HCT116 (cell line): ENCODE measurements around the gene PRCC. TPM values are rescaled to one million over a fixed set of nuclear protein-coding genes. Genes with fewer than 3 reads are reported as not detected.

Experiments
- ATAC-seq: fragments of 200-7000 bp; cut with Tn5 transposase; 2 replicates; pipeline ENCODE4 v1.9.1; 2020; ENCODE audit warnings: mild to moderate bottlenecking, moderate library complexity
- BruUV-seq: library from RNA; stranded (reverse); fragments of 400-500 nt; replicated peaks from 2 replicates; lab custom pipeline; 2021; lab: Mats Ljungman, UMichigan
- CTCF ChIA-PET: fragments of 300-600 bp; sonication (Branson Sonifier 250); formaldehyde crosslinking; loops from one replicate; lab custom pipeline; 2021; ENCODE audit warnings: antibody characterized with exemption; lab: Charles Lee
- POLR2A ChIA-PET: fragments of 300-600, 350-600 bp; sonication (Branson Sonifier 250); formaldehyde crosslinking; loops from one replicate; lab custom pipeline; 2021; ENCODE audit warnings: antibody characterized with exemption; lab: Charles Lee
- RAD21 ChIA-PET, 2 experiments: fragments of 300-600 bp; sonication (Branson Sonifier 250); formaldehyde crosslinking; loops; one replicate each; lab custom pipeline; 2023; ENCODE audit warnings: low total read pairs in 2 of 2; ENCODE audit not compliant: uncharacterized antibody in 2 of 2, unreplicated experiment in 2 of 2, low non-redundant PET in 1 of 2; lab: Charles Lee
- DNase-seq: peaks from one replicate; pipeline ENCODE4 v3.0.0-alpha.2; 2010; ENCODE audit warnings: low read depth, low spot score
- H2AFZ ChIP-seq: fragments of 200-600 bp; shearing (Covaris generic), sonication (generic); 2 replicates; pipeline ENCODE4 v1.6.1; 2017; ENCODE audit warnings: low read depth, mixed run types, mixed read lengths, antibody characterized with exemption, low read length; ENCODE audit not compliant: poor library complexity, severe bottlenecking
- H3K27ac ChIP-seq: 2 replicates; pipeline ENCODE4 v1.5.1; 2012; ENCODE audit warnings: low read depth, low read length
- H3K27me3 ChIP-seq: fragments of 200-600 bp; sonication (generic); 2 replicates; pipeline ENCODE4 v1.6.1; 2016; ENCODE audit warnings: mixed run types, low read length, mixed read lengths; ENCODE audit not compliant: insufficient read depth
- H3K36me3 ChIP-seq, 2 experiments: fragments of 200-500 bp in 1 of 2; fragments of 200-600 bp in 1 of 2; sonication (Bioruptor generic) in 1 of 2; sonication (generic) in 1 of 2; 2 replicates each; pipeline versions ENCODE4 v1.5.1 to v1.6.1; 2014 to 2016; ENCODE audit warnings: low read length in 2 of 2, inconsistent platforms in 1 of 2, mixed read lengths in 1 of 2, mixed run types in 1 of 2; ENCODE audit not compliant: insufficient read depth in 2 of 2, control insufficient read depth in 1 of 2
- H3K4me1 ChIP-seq, 2 experiments: fragments of 200-600 bp in 1 of 2; sonication (generic) in 1 of 2; 2 replicates each; pipeline versions ENCODE4 v1.5.1 to v1.6.1; 2012 to 2017; ENCODE audit warnings: low read length in 2 of 2, inconsistent platforms in 1 of 2, mild to moderate bottlenecking in 1 of 2, mixed read lengths in 1 of 2, mixed run types in 1 of 2, moderate library complexity in 1 of 2; ENCODE audit not compliant: insufficient read depth in 2 of 2, control insufficient read depth in 1 of 2
- H3K4me2 ChIP-seq: fragments of 200-600 bp; sonication (generic); 2 replicates; pipeline ENCODE4 v1.6.1; 2017; ENCODE audit warnings: mixed run types, low read length, mixed read lengths
- H3K4me3 ChIP-seq, 2 experiments: fragments of 200-600 bp in 1 of 2; sonication (generic) in 1 of 2; replicated peaks in 1 of 2; 2 replicates each; pipeline ENCODE4 v1.5.1; 2011 to 2016; ENCODE audit warnings: low read length in 2 of 2, control low read depth in 1 of 2, low read depth in 1 of 2, mild to moderate bottlenecking in 1 of 2, mixed read lengths in 1 of 2, mixed run types in 1 of 2
- H3K79me2 ChIP-seq: fragments of 200-600 bp; sonication (generic); 2 replicates; pipeline ENCODE4 v1.6.1; 2017; ENCODE audit warnings: mild to moderate bottlenecking, mixed run types, low read length, moderate library complexity, mixed read lengths; ENCODE audit not compliant: insufficient read depth
- H3K9ac ChIP-seq: fragments of 200-600 bp; sonication (generic); 2 replicates; pipeline ENCODE4 v1.6.1; 2016; ENCODE audit warnings: low read length, mixed read lengths
- H3K9me2 ChIP-seq: fragments of 200-600 bp; sonication (generic), shearing (Covaris generic); 2 replicates; pipeline ENCODE4 v1.6.1; 2017; ENCODE audit warnings: mixed run types, mild to moderate bottlenecking, moderate library complexity; ENCODE audit not compliant: insufficient read depth
- H3K9me3 ChIP-seq, 2 experiments: fragments of 200-500 bp in 1 of 2; fragments of 200-600 bp in 1 of 2; sonication (Bioruptor generic) in 1 of 2; sonication (generic) in 1 of 2; 2 replicates each; pipeline ENCODE4 v1.6.1; 2014 to 2017; ENCODE audit warnings: low read length in 2 of 2, mixed read lengths in 2 of 2, inconsistent platforms in 1 of 2, low read depth in 1 of 2, mild to moderate bottlenecking in 1 of 2, mixed run types in 1 of 2, moderate library complexity in 1 of 2; ENCODE audit not compliant: control insufficient read depth in 1 of 2, insufficient read depth in 1 of 2
- H4K20me1 ChIP-seq: fragments of 200-600 bp; sonication (generic), shearing (Covaris generic); 2 replicates; pipeline ENCODE4 v1.6.1; 2017; ENCODE audit warnings: mixed run types, mild to moderate bottlenecking, moderate library complexity; ENCODE audit not compliant: insufficient read depth
- CBX3 ChIP-seq: IDR thresholded peaks from 2 replicates; pipeline ENCODE4 v1.6.1; 2012; ENCODE audit warnings: low read depth
- CEBPB ChIP-seq: IDR thresholded peaks from 2 replicates; pipeline ENCODE4 v1.6.1; 2012; ENCODE audit warnings: low read depth
- EGR1 ChIP-seq: IDR thresholded peaks from 2 replicates; pipeline ENCODE4 v1.6.1; 2012; ENCODE audit warnings: low read depth
- ELF1 ChIP-seq: IDR thresholded peaks from 2 replicates; pipeline ENCODE4 v1.6.1; 2012; ENCODE audit warnings: low read depth, borderline replicate concordance
- JUND ChIP-seq: IDR thresholded peaks from 2 replicates; pipeline ENCODE4 v1.6.1; 2012
- POLR2AphosphoS5 ChIP-seq: IDR thresholded peaks from 2 replicates; pipeline ENCODE4 v1.6.1; 2011; ENCODE audit warnings: mild to moderate bottlenecking, low read depth, low read length, moderate library complexity
- RAD21 ChIP-seq: IDR thresholded peaks from 2 replicates; pipeline ENCODE4 v1.6.1; 2012; ENCODE audit warnings: low read depth, mild to moderate bottlenecking
- TCF7L2 ChIP-seq: IDR thresholded peaks from 2 replicates; pipeline ENCODE4 v1.7.0; 2011; ENCODE audit warnings: borderline replicate concordance, inconsistent platforms; ENCODE audit not compliant: insufficient read depth, insufficient read length; ENCODE audit errors: extremely low read depth
- ZNF274 ChIP-seq: fragments of 200-500 bp; sonication (Bioruptor generic); IDR thresholded peaks from 2 replicates; pipeline ENCODE4 v1.6.1; 2014; ENCODE audit warnings: mild to moderate bottlenecking, low read depth, low read length, inconsistent platforms
- intact Hi-C: fragments of 100-400 bp; cut with micrococcal nuclease; formaldehyde crosslinking; loops from 2 replicates; pipeline ENCODE4 v1.10.0; 2022
- total RNA-seq: library from RNA; stranded (reverse); gene quantifications from one replicate; pipeline ENCODE4 v1.2.1, GENCODE V29; 2021; ENCODE audit not compliant: unreplicated experiment
- TF ChIP-seq, protein P1 (sequence below): IDR thresholded peaks from 2 replicates; pipeline ENCODE4 v1.6.1; 2012
- TF ChIP-seq, protein P2 (sequence below), 3 experiments: fragments of 200-600 bp in 1 of 3; sonication (generic) in 1 of 3; IDR thresholded peaks in 2 of 3; conservative IDR thresholded peaks in 1 of 3; 2 replicates each; pipeline ENCODE4 v1.5.1; 2012 to 2017; ENCODE audit warnings: low read depth in 2 of 3, low read length in 2 of 3, antibody characterized with exemption in 1 of 3, borderline replicate concordance in 1 of 3, control low read depth in 1 of 3, mild to moderate bottlenecking in 1 of 3, mixed read lengths in 1 of 3, mixed run types in 1 of 3, moderate library complexity in 1 of 3; ENCODE audit not compliant: insufficient read depth in 1 of 3
- TF ChIP-seq, protein P3 (sequence below): IDR thresholded peaks from 2 replicates; pipeline ENCODE4 v1.6.1; 2011; ENCODE audit warnings: mild to moderate bottlenecking, low read length, moderate library complexity; ENCODE audit not compliant: insufficient replicate concordance; ENCODE audit errors: extremely low read depth

PRCC gene
- total RNA-seq, 1 experiment from 2014 or later: 78.1 TPM

DNA sequence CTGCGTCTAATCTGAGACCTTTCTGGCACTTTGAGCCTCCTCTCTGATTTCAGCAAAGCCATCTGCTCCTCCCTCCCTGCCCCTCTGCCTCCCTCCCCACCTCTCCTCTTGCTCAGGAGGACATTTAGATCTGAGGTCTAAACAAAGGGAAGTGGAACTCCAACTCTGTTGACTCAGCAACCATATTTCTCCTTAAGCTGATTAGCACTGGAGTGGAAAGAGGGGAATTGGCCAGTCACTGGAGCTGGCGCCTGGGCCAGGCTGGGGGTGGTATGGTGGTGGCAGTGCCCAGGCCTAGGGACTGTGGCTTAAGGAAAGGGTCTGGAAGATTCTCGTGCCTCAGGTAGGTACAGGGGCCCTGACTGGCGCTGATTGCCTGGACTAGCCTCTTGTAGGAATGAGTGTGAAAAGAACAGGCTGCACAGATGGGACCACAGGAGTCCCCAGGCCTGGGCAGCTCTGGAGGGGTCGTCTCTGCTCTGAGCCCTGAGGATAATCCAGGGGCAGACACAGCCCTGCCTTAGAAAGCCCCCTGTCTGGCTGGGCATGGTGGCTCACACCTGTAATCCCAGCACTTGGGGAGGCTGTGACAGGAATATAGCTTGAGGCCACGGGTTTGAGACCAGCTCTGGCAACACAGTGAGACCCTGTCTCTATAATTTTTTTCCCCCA is 37.4 kb downstream of the PRCC start:
- Histone ChIP-seq H3K27ac (no peak overlapping the region), H3K36me3 (peaks cover 10 to 12% of the 10 kb centered on the region in 2 experiments; a peak in 3 of 4 replicates), H4K20me1 (no peaks in the 10 kb centered on the region), H3K27me3 (no peaks in the 10 kb centered on the region), H3K9me2 (no peaks in the 10 kb centered on the region), H3K4me2 (no peak overlapping the region), H2AFZ (no peak overlapping the region), H3K4me3 (no peak overlapping the region), H3K9ac (no peak overlapping the region), H3K4me1 (no peaks in the 10 kb centered on the region), H3K9me3 (no peaks in the 10 kb centered on the region), H3K79me2 (no peaks in the 10 kb centered on the region)
- ChIA-PET CTCF (no interaction called here), RAD21 (interaction anchor here in 1 of 2 experiments (0.6 kb wide), 1 partner anchor 44 kb away, joined by 4 read pairs; no protein-coding TSS in a partner anchor), POLR2A (interaction anchor here (1.2 kb wide), 1 partner anchor 9 kb away, joined by 3 read pairs; no protein-coding TSS in a partner anchor)
- ATAC-seq: no peak
- no peak for DNase-seq
- TF ChIP-seq, protein P1, sequence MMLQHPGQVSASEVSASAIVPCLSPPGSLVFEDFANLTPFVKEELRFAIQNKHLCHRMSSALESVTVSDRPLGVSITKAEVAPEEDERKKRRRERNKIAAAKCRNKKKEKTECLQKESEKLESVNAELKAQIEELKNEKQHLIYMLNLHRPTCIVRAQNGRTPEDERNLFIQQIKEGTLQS: no peak
- TF ChIP-seq ZNF274 (no peak), POLR2AphosphoS5 (no peak), EGR1 (no peak), CBX3 (no peak), TCF7L2 (no peak), JUND (no peak), RAD21 (no peak), ELF1 (no peak), CEBPB (no peak)
- TF ChIP-seq, protein P2, sequence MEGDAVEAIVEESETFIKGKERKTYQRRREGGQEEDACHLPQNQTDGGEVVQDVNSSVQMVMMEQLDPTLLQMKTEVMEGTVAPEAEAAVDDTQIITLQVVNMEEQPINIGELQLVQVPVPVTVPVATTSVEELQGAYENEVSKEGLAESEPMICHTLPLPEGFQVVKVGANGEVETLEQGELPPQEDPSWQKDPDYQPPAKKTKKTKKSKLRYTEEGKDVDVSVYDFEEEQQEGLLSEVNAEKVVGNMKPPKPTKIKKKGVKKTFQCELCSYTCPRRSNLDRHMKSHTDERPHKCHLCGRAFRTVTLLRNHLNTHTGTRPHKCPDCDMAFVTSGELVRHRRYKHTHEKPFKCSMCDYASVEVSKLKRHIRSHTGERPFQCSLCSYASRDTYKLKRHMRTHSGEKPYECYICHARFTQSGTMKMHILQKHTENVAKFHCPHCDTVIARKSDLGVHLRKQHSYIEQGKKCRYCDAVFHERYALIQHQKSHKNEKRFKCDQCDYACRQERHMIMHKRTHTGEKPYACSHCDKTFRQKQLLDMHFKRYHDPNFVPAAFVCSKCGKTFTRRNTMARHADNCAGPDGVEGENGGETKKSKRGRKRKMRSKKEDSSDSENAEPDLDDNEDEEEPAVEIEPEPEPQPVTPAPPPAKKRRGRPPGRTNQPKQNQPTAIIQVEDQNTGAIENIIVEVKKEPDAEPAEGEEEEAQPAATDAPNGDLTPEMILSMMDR (IDR thresholded peaks at IDR 0.05 in 2 of 3, conservative IDR thresholded peaks at IDR 0.05 in 1 of 3; ENCODE audit: borderline replicate concordance in 1 of 3, insufficient read depth in 1 of 3, low read depth in 2 of 3, low read length in 2 of 3): no peak
- TF ChIP-seq, protein P3, sequence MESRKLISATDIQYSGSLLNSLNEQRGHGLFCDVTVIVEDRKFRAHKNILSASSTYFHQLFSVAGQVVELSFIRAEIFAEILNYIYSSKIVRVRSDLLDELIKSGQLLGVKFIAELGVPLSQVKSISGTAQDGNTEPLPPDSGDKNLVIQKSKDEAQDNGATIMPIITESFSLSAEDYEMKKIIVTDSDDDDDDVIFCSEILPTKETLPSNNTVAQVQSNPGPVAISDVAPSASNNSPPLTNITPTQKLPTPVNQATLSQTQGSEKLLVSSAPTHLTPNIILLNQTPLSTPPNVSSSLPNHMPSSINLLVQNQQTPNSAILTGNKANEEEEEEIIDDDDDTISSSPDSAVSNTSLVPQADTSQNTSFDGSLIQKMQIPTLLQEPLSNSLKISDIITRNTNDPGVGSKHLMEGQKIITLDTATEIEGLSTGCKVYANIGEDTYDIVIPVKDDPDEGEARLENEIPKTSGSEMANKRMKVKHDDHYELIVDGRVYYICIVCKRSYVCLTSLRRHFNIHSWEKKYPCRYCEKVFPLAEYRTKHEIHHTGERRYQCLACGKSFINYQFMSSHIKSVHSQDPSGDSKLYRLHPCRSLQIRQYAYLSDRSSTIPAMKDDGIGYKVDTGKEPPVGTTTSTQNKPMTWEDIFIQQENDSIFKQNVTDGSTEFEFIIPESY: no peak
- intact Hi-C loops: no loop called here
- no TSS peak for BruUV-seq
